COLO829 (cell line): ENCODE results near the gene KCTD12.

ENCODE experiments used
- DNase-seq: peaks from one replicate; pipeline ENCODE4 v3.0.0; 2012; ENCODE audit warnings: low spot score

KCTD12 gene

GRCh38 chr13:76887076-76887563 lies 915 bp upstream of the KCTD12 start:
- DNase-seq, result no peak

GRCh38 chr13:76886005-76886291 lies 257 bp downstream of the KCTD12 start:
- DNase-seq, result no peak

GRCh38 chr13:76885203-76886004 lies 801 bp downstream of the KCTD12 start:
- DNase-seq, result no peak

DNA sequence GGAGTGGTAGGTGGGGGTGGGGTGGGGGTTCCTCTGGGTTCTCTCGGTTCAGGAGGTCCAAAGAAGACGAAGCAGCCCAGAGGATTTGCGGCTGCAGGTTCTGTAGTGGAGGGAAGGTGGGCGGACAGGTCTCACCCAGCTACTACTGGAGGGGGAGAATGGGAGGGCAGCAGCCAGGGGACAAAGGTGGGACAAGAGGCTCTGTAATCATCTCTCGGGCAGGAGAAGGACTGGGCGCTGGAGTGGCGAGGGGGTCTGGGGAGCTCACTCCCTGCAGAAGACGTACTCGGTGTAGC lies 1.4 kb downstream of the KCTD12 start:
- DNase-seq, result no peak

DNA sequence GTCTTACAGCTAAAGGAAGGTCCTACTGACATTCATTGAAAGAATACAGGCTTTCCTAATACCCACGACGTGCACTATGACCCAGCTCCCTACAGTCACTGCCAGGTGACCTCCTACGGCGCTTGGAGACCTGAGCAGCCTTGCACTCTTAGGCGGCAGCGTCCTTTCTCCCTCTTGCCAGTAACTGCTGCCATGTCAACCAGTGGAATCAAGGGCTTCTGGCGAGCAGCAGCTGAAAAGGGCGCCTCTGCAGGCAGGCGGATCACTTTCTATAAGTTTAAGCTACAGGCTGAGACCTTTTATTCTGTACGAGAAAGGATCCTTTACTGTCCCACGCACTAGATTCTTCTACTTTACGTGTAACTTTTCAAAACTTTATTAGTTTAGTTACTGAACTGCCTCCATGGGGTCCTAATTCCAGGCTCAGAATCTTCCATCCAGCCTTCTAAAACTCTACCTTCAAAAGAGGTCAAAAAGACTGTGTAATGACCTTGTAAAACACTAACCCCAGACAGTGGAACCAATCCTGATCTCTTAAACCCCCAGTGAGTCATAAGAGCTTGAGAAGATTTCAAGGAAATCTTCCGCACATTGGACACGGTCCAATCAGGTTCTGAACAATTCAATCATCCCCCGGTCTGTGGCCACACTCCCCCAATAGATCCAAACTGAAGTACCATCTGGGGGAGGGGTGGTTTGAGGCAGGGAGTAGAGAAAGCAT lies 1.9 kb downstream of the KCTD12 start:
- no peak for DNase-seq

DNA sequence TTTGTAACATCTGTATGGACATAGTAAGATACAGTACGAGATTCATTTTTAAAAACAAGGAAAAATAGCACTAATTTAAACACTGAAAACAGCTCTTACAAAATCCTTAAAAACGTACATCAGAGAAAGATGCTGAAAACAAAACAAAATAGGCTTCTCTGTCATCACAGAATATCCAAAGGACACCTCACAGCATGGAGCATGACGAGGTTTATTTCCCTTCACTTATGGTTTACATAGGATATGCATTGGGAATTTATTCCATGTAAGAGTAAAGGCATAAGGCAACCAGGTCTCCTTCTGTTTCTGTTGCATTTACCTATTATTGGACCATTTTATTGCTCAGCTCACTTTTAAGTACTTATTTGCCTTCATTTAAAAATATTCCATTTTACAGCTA lies 3.0 kb downstream of the KCTD12 start:
- no peak for DNase-seq

- no peak for DNase-seq
Measured at GRCh38 chr13:76882431-76882830, 3.8 kb downstream of the KCTD12 start.

GRCh38 chr13:76879883-76880270 lies 6.3 kb downstream of the KCTD12 start:
- DNase-seq, result no peak

DNA sequence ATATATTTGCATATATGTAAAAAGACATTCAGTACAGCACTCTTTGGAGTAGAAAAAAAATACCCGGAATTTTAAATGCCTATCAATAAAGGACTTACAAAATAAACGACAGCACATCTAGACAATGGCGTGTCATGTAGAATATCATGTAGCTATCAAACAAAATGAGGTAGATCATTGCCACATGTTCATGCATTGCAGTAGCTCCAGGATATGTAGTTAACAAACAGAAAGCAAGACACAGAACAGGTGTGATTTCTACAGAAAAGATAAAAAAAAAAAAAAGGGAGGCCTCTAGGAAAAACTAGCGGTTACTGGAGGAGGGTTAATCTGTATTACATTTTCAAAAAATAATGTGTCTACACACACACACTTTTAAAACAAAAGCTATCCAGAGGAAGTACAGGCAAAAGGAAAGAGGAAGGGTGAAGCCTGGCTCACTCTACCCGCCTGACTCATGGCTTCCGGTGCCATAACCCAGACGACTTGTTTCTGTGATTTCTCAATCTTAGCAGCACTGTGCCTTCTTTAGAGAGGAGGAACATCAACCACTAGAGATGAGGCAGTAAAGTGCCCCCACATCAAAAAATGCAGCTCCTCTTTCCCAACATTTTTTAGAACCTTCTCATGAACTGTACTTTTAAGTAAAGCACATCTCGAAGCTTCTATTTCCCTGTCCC lies 6.9 kb downstream of the KCTD12 start:
- DNase-seq, result peak; percentile 7

GRCh38 chr13:76878043-76878442 lies 8.2 kb downstream of the KCTD12 start:
- no peak for DNase-seq

DNA sequence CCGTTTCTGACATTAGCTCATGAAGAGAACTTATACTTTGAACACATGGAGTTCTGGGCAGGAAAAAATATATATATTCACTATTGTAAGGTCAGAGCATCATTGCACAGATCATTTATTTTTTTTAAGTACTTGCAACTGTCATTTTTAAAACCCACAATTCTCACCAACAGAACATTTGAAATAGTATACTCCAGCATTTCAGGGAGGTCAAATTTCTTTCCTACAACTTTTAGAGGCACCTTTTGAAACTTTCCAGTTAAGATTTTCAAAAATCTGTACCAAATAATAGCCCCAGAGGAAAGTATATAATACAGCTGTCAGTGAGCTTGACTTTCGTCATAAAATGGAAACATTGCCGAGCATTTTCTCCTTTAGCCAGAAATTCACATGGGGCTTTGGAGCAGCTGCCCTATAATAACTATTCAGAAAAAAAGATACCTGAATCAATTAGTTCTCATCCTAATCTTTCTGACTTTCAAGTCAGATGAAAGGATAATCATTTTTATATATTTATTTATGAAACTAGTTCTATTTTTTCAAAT lies 10.9 kb downstream of the KCTD12 start:
- no peak for DNase-seq

- no peak for DNase-seq
Measured at GRCh38 chr13:76874479-76874878, 11.7 kb downstream of the KCTD12 start.

DNA sequence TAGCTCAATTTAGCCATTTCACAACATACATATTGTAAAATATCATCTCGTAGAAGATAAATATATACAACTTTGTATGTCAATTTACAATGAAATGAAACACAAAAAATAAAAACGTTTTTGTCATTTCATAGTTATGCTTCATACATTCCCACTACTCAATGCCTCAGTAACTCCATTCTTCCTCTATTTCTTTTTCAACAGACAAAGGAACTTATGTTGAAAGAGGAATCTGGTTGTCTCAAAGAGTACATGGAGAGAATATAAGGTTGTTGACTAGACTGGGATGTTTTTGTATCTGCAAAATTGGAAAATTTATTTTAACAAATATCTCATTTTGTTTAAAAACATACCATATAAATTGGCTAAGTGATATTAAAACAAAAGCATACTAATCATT lies 12.8 kb downstream of the KCTD12 start:
- peak; percentile 10 for DNase-seq

DNA sequence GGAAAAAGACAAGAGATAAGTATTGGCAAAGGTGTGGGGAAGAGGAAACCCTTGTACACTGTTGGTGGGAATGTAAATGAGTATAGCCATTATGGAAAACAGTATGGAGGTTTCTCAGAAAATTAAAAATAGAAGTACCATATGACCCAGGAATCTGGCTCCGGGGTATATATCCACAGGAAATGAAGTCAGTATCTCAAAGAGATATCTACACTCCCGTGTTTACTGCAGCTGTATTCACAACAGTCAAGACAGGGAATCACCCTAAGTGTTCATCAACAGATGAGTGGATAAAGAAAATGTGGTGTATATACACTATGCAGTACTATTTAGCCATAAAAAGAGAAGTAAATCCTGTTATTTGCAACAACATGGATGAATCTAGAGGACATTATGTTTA lies 13.5 kb downstream of the KCTD12 start:
- DNase-seq, result no peak

DNA sequence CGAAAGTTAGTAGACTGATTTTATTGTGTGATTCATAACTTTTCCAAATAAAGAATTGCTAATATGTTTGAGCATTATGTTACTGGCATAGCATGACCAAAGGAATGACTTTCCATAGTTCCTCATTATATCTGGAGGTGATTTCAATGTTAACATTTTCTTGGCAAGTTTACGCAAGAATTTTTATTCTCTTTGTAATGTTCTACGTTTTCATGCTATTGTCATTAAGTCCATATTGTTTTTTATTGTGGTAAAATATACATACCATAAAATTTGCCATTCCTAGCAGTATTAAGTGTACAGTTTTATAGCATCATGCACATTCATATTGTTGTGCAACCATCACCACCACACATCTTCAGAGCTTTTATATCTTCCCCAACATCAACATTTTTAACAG lies 14.8 kb downstream of the KCTD12 start:
- no peak for DNase-seq

GRCh38 chr13:76868371-76868770 lies 17.8 kb downstream of the KCTD12 start:
- DNase-seq, result no peak

DNA sequence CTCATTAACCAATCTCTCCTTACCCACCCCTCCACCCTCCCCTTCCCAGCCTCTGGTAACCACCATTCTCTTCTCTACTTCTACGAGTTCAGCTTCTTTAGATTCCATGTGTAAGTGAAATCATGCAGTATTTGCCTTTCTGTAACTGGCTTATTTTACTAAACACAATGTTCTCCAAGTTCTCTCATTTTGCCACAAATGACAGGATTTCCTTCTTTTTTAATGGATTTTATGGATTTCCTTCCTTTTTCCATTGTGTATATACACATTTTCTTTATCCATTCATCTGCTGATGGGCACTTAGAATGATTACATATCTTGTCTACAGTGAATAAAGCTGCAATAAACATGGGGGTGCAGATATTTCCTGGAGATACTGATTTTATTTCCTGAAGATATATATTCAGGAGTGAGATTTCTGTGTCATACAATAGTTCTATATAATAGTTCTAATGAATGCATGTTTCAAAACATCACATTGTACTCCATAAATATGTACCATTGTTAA lies 20.2 kb downstream of the KCTD12 start:
- no peak for DNase-seq

DNA sequence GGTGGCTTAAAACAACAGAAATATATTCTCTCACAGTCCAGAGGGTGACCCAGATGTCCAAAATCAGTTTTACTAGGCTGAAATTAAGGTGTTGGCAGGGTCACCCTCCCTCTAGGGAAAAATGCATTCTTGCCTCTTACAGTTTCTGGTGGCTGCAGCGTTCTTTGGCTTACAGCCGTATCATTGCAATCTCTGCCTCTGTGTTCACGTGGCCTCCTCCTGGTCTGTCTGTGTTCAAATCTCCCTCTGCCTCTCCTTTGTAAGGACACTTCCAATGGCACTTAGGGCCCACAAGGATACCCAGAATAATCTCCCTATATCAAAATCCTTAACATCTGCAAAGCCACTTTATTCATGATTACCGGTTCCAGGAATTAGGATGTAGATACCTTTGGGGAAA lies 21.1 kb downstream of the KCTD12 start:
- DNase-seq, result no peak

DNA sequence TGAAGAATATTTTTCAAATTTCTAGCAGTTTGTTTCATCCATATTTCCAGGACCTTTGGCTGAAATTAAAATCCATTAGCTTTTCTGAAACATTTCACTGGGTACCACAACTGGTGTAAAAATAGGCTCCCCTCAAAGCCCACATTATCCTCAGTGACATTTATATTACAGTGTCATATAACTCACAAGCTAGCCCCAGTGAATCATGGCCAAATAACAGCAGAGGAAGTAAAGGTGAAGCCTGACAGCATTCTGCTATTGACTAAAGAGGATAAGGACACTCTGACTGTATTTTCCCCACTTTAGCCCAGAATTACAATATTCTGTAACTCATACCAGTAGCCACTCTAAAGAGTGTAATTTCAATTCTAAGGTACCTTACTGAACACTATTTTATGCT lies 21.9 kb downstream of the KCTD12 start:
- DNase-seq, result no peak

DNA sequence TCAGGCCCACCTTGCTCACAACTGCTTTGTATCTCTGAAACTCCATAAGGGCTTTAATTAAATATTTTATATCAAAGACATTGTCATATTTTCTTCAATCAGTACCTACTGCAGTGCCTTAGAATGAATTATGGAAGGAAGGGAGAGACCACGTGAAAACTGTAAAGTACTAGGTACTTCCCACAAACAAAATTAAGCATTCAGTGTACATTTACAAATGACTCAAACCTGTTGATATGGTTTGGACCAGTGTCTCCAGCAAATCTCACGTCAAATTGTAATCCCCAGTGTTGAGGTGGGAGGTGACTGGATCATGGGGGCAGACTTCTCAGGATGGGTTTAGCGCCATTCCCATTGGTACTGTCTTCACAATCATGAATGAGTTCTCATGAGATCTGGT lies 23.2 kb downstream of the KCTD12 start:
- DNase-seq, result no peak

DNA sequence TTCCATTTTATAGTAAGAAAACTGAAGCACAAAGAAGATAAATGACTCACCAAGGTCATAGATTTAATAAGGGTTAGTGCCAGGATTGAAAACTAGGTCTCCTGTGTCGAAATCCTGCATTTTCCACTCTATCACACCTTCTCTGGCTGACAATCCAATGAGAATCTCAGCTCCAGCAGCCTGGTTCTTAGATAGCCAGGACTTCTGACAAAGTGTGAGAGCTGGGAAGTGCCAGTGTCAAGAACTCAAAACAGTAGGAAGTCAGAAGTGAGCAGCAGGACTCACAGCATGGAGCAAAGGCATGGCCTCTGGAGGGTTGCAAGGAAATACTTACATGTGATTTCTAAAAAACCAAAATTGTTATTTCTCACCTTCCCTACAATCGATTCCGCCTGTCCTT lies 24.3 kb downstream of the KCTD12 start:
- no peak for DNase-seq

- DNase-seq, result no peak
Measured at GRCh38 chr13:76860706-76861105, 25.5 kb downstream of the KCTD12 start.

DNA sequence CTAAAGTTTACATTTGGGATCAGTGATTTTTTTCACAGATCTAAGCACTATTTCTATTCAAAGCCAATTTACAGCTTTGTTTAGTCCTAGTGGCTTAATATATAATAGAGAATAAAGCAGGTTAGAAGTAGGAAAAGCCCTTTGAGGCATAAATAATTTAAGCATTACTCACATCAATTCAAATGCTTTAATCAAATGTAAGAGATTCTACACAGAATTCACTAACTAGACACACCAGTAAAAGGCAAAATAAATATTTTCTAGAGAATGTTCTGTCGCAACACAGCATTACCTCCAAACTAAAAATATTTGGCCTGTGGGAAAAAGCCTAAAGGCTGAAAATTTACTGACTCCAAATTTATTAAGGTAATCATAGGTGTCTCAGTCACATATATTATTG lies 31.3 kb downstream of the KCTD12 start:
- peak; percentile 6 for DNase-seq
